Measurements from ENCODE around the gene OPRM1.
A peak's percentile ranks its signal among the peaks of the same experiment; 100 is the strongest.
"Not testable (repeated sequence)": the region's sequence is repeated elsewhere in the genome, so short reads cannot be mapped to it uniquely, and the experiment has no call there.

OPRM1 gene

GRCh38 chr6:154156135-154156896 is 117.3 kb downstream of the OPRM1 start:
- DNase-seq: peak; percentile 49

- no peak for DNase-seq
Measured at GRCh38 chr6:154157082-154157481, 118.0 kb downstream of the OPRM1 start.

GRCh38 chr6:154157706-154158105 is 118.7 kb downstream of the OPRM1 start:
- no peak for DNase-seq

- no peak for DNase-seq
Measured at GRCh38 chr6:154159126-154159525, 120.1 kb downstream of the OPRM1 start.

GRCh38 chr6:154161689-154162088 is 122.6 kb downstream of the OPRM1 start:
- no peak for DNase-seq

GRCh38 chr6:154164397-154164796 is 125.4 kb downstream of the OPRM1 start:
- DNase-seq: peak; percentile 73

GRCh38 chr6:154165478-154165877 is 126.4 kb downstream of the OPRM1 start:
- DNase-seq: no peak

- no peak for DNase-seq
Measured at GRCh38 chr6:154166140-154166539, 127.1 kb downstream of the OPRM1 start.

- DNase-seq: no peak
Measured at GRCh38 chr6:154167126-154167525, 128.1 kb downstream of the OPRM1 start.

- no peak for DNase-seq
Measured at GRCh38 chr6:154169193-154169847, 130.3 kb downstream of the OPRM1 start.

- DNase-seq: no peak
Measured at GRCh38 chr6:154170106-154170505, 131.1 kb downstream of the OPRM1 start.

GRCh38 chr6:154172393-154172792 is 133.4 kb downstream of the OPRM1 start:
- not testable (repeated sequence) for DNase-seq

- DNase-seq: no peak
Measured at GRCh38 chr6:154179434-154179833, 140.4 kb downstream of the OPRM1 start.

- DNase-seq: no peak
Measured at GRCh38 chr6:154187203-154187602, 148.2 kb downstream of the OPRM1 start.

- no peak for DNase-seq
Measured at GRCh38 chr6:154187714-154188113, 148.7 kb downstream of the OPRM1 start.

- DNase-seq: no peak
Measured at GRCh38 chr6:154196333-154196885, 157.4 kb downstream of the OPRM1 start.

GRCh38 chr6:154197196-154197860 is 158.3 kb downstream of the OPRM1 start:
- peak; percentile 68 for DNase-seq

GRCh38 chr6:154201688-154202087 is 162.6 kb downstream of the OPRM1 start:
- DNase-seq: not testable (repeated sequence)

GRCh38 chr6:154202339-154202738 is 163.3 kb downstream of the OPRM1 start:
- no peak for DNase-seq

- DNase-seq: no peak
Measured at GRCh38 chr6:154202958-154203357, 163.9 kb downstream of the OPRM1 start.

- no peak for DNase-seq
Measured at GRCh38 chr6:154206141-154206540, 167.1 kb downstream of the OPRM1 start.

- no peak for DNase-seq
Measured at GRCh38 chr6:154206996-154207395, 168.0 kb downstream of the OPRM1 start.

GRCh38 chr6:154209555-154209954 is 170.5 kb downstream of the OPRM1 start:
- no peak for DNase-seq

GRCh38 chr6:154210678-154211077 is 171.6 kb downstream of the OPRM1 start:
- DNase-seq: no peak

All from fibroblast of skin of right biceps (primary cell).